IMR-90 (cell line): ENCODE measurements around the gene MYO10. TPM values are rescaled to one million over a fixed set of nuclear protein-coding genes. Genes with fewer than 3 reads are reported as not detected.

Source experiments
- ATAC-seq: fragments of 200-7000 bp; cut with Tn5 transposase; 2 replicates; pipeline ENCODE4 v1.9.1; 2020; ENCODE audit warnings: low read depth, mild to moderate bottlenecking, moderate library complexity
- BruUV-seq: library from RNA; stranded (reverse); fragments of 400-500 nt; replicated peaks from 2 replicates; lab custom pipeline; 2021; lab: Mats Ljungman, UMichigan
- CTCF ChIA-PET: fragments of 300-600 bp; formaldehyde crosslinking; extraction: SDS; loops from one replicate; lab custom pipeline; 2021; ENCODE audit warnings: antibody characterized with exemption; lab: Yijun Ruan, JAX
- POLR2A ChIA-PET: fragments of 300-600 bp; sonication (Branson Sonifier 250); formaldehyde crosslinking; loops from one replicate; lab custom pipeline; 2022; ENCODE audit warnings: antibody characterized with exemption; ENCODE audit not compliant: unreplicated experiment; lab: Charles Lee
- DNase-seq: peaks from one replicate; pipeline ENCODE4 v3.0.0; 2013
- H2AFZ ChIP-seq: replicated peaks from 2 replicates; pipeline ENCODE3; 2013; ENCODE audit warnings: low read length, mild to moderate bottlenecking; ENCODE audit not compliant: poor library complexity
- H2AK5ac ChIP-seq: 2 replicates; pipeline ENCODE4 v1.6.1; 2013; ENCODE audit warnings: low read depth, low read length, inconsistent platforms
- H2AK9ac ChIP-seq: replicated peaks from 2 replicates; pipeline ENCODE3; 2013; ENCODE audit warnings: mild to moderate bottlenecking, low read depth, low read length, moderate library complexity; ENCODE audit not compliant: poor library complexity
- H2BK120ac ChIP-seq: 2 replicates; pipeline ENCODE4 v1.6.1; 2013; ENCODE audit warnings: low read depth, low read length, inconsistent platforms
- H2BK15ac ChIP-seq: 3 replicates; pipeline ENCODE4 v1.6.1; 2013; ENCODE audit warnings: low read depth, low read length, inconsistent platforms
- H2BK20ac ChIP-seq: 2 replicates; pipeline ENCODE4 v1.6.1; 2013; ENCODE audit warnings: low read depth, mild to moderate bottlenecking, inconsistent platforms, low read length, moderate library complexity
- H2BK5ac ChIP-seq: 2 replicates; pipeline ENCODE4 v1.6.1; 2013; ENCODE audit warnings: mild to moderate bottlenecking, low read depth, low read length, inconsistent platforms; ENCODE audit not compliant: poor library complexity, severe bottlenecking
- H3K14ac ChIP-seq: replicated peaks from 2 replicates; pipeline ENCODE4 v1.6.1; 2013; ENCODE audit warnings: low read depth, low read length, inconsistent platforms
- H3K18ac ChIP-seq: 2 replicates; pipeline ENCODE4 v1.6.1; 2013; ENCODE audit warnings: low read depth, low read length, control low read depth
- H3K23ac ChIP-seq: 2 replicates; pipeline ENCODE4 v1.6.1; 2013; ENCODE audit warnings: low read depth, low read length, inconsistent platforms
- H3K27ac ChIP-seq: 2 replicates; pipeline ENCODE4 v1.5.1; 2013; ENCODE audit warnings: mild to moderate bottlenecking, control low read depth, low read length; ENCODE audit not compliant: insufficient read depth
- H3K27me3 ChIP-seq: 2 replicates; pipeline ENCODE4 v1.6.1; 2013; ENCODE audit warnings: low read length; ENCODE audit not compliant: control insufficient read depth, insufficient read depth
- H3K36me3 ChIP-seq: 2 replicates; pipeline ENCODE4 v1.6.1; 2013; ENCODE audit warnings: low read length, mixed read lengths; ENCODE audit not compliant: control insufficient read depth, insufficient read depth
- H3K4ac ChIP-seq: 2 replicates; pipeline ENCODE4 v1.6.1; 2013; ENCODE audit warnings: low read depth, low read length, inconsistent platforms
- H3K4me1 ChIP-seq: 2 replicates; pipeline ENCODE4 v1.6.1; 2013; ENCODE audit warnings: low read length, mixed read lengths; ENCODE audit not compliant: control insufficient read depth, insufficient read depth
- H3K4me2 ChIP-seq: 2 replicates; pipeline ENCODE4 v1.6.1; 2013; ENCODE audit warnings: low read depth, mild to moderate bottlenecking, control low read depth, low read length, moderate library complexity
- H3K4me3 ChIP-seq: 2 replicates; pipeline ENCODE4 v1.5.1; 2013; ENCODE audit warnings: low read depth, mild to moderate bottlenecking, control low read depth, low read length, moderate library complexity; ENCODE audit not compliant: insufficient read depth
- H3K56ac ChIP-seq: 2 replicates; pipeline ENCODE4 v1.6.1; 2013; ENCODE audit warnings: low read length, inconsistent platforms; ENCODE audit not compliant: insufficient read depth; ENCODE audit errors: extremely low read depth
- H3K79me1 ChIP-seq, 2 experiments: 2 replicates each; pipeline ENCODE4 v1.6.1; 2013; ENCODE audit warnings: low read length in 2 of 2, inconsistent platforms in 1 of 2, low read depth in 1 of 2
- H3K9ac ChIP-seq: 2 replicates; pipeline ENCODE4 v1.6.1; 2013; ENCODE audit warnings: low read depth, low read length, control low read depth
- H3K9me1 ChIP-seq: 2 replicates; pipeline ENCODE4 v1.6.1; 2013; ENCODE audit warnings: low read length, inconsistent platforms; ENCODE audit not compliant: insufficient read depth
- H3K9me3 ChIP-seq: 2 replicates; pipeline ENCODE4 v1.6.1; 2013; ENCODE audit warnings: low read length; ENCODE audit not compliant: control insufficient read depth, insufficient read depth
- H4K20me1 ChIP-seq: 2 replicates; pipeline ENCODE4 v1.6.1; 2013; ENCODE audit warnings: low read length, inconsistent platforms; ENCODE audit not compliant: insufficient read depth
- H4K5ac ChIP-seq: 2 replicates; pipeline ENCODE4 v1.6.1; 2013; ENCODE audit warnings: mild to moderate bottlenecking, low read depth, low read length, control low read depth
- H4K8ac ChIP-seq, 2 experiments: 2 replicates each; pipeline ENCODE4 v1.6.1; 2013; ENCODE audit warnings: low read depth in 2 of 2, low read length in 2 of 2, control low read depth in 1 of 2, inconsistent platforms in 1 of 2
- H4K91ac ChIP-seq: 2 replicates; pipeline ENCODE4 v1.6.1; 2013; ENCODE audit warnings: low read depth, low read length, inconsistent platforms; ENCODE audit not compliant: insufficient read depth
- CHD1 ChIP-seq: IDR thresholded peaks from 2 replicates; pipeline ENCODE4 v1.6.1; 2012; ENCODE audit warnings: low read depth, low read length, improper control_type of control experiment
- SMC3 ChIP-seq: fragments of 150-350 bp; IDR thresholded peaks from 2 replicates; pipeline ENCODE4 v1.6.1; 2016; ENCODE audit warnings: low read depth, mild to moderate bottlenecking, antibody characterized with exemption, low read length, moderate library complexity
- WGBS, 2 experiments: methylation state at CpG; one replicate each; pipeline versions ENCODE4 v1.1.5 to v1.1.7; 2013; ENCODE audit warnings: missing lambda C conversion rate in 2 of 2; ENCODE audit not compliant: insufficient read length in 1 of 2; ENCODE audit errors: extremely low coverage in 2 of 2; 5-methylcytosine and 5-hydroxymethylcytosine counted together
- dilution Hi-C: fragments of 300-500 bp; cut with HindIII; formaldehyde crosslinking; loops from one replicate; pipeline ENCODE4 v1.14.3; 2018; ENCODE audit warnings: low sequenced_read_pairs; ENCODE audit not compliant: unreplicated experiment
- in situ Hi-C: fragments of 300-500 bp; cut with MboI; formaldehyde crosslinking; loops from 3 replicates; pipeline ENCODE4 v1.14.3; 2019; ENCODE audit warnings: low sequenced_read_pairs, inconsistent platforms, mixed read lengths
- intact Hi-C: fragments of 100-400 bp; cut with micrococcal nuclease; formaldehyde crosslinking; loops from 2 replicates; pipeline ENCODE4 v1.10.0; 2022
- polyA plus RNA-seq, 3 experiments: library from polyadenylated mRNA; depleted of rRNA; stranded (reverse); fragments of >200 nt; gene quantifications; 2 replicates each; pipeline ENCODE4 v1.2.3, GENCODE V29; 2012; ENCODE audit warnings: low replicate concordance in 1 of 3
- total RNA-seq: library from RNA; depleted of rRNA; stranded (reverse); fragments of >200 nt; gene quantifications from 2 replicates; pipeline ENCODE4 v1.2.3, GENCODE V29; 2012

MYO10 gene
- total and polyA plus RNA-seq, 2 of the 4 experiments (the other 2 are of a cell fraction): 39.9 to 115 TPM

DNA sequence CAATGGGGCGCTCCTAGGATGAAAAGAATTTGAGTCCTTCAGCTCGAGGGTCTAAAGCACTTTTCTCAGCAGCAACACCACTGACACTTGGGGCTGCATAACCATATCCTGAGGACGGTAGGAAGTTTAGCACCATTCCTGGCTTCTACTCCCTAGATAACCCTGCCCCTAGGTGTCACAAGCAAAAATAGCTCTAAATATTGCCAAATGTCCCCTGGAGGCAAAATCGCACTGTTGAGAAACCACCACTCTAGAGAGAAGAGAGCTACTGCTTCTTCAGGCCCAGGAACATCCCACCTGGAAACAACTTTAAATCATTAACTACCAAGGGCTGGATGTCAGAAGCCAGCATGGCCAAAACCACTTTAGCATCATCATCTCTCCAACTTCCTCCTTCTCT lies 29.8 kb downstream of the MYO10 start:
- no peaks in the 10 kb centered on the region for H3K27me3 ChIP-seq
- 100% methylated on average over 1 of the region's 4 CpGs; no CpG with 5 or more reads in 1 of the 2 experiments for WGBS, 2 experiments
- H4K8ac ChIP-seq: no peak overlapping the region
- no peak for ATAC-seq
- no peak overlapping the region; the same call in 2 of the 3 replicates for H2BK15ac ChIP-seq
- H3K4me3 ChIP-seq: no peak overlapping the region
- H3K4me2 ChIP-seq: no peak overlapping the region
- no peak overlapping the region for H4K5ac ChIP-seq
- no peak overlapping the region for H4K91ac ChIP-seq
- no peak overlapping the region for H2AK5ac ChIP-seq
- no TSS peak for BruUV-seq
- no peak overlapping the region for H3K56ac ChIP-seq
- H3K4me1 ChIP-seq: peaks cover 29% of the 10 kb centered on the region
- no peak overlapping the region for H2BK5ac ChIP-seq
- H3K9me1 ChIP-seq: peaks cover 54% of the 10 kb centered on the region
- H3K9me3 ChIP-seq: no peaks in the 10 kb centered on the region
- in situ Hi-C loops (no loop called here), intact Hi-C loops (no loop called here), dilution Hi-C loops (no loop called here)
- H2BK120ac ChIP-seq: no peak overlapping the region
- H2AFZ ChIP-seq: no peak overlapping the region
- no peak overlapping the region for H3K18ac ChIP-seq
- peaks cover 17% of the 10 kb centered on the region for H3K36me3 ChIP-seq
- no peak overlapping the region for H3K27ac ChIP-seq
- H3K4ac ChIP-seq: no peak overlapping the region
- H3K23ac ChIP-seq: 0 out of 2 replicates have a peak overlapping the region, but pooled peaks have one; percentile 48
- TF ChIP-seq SMC3: no peak
- no peak for TF ChIP-seq CHD1
- no peak overlapping the region for H2BK20ac ChIP-seq
- CTCF ChIA-PET: no interaction called here
- H3K14ac ChIP-seq: 0 out of 2 replicates have a peak overlapping the region, but pooled peaks have one; percentile 32
- no peak overlapping the region for H2AK9ac ChIP-seq
- no peak for DNase-seq
- H3K79me1 ChIP-seq: peaks cover 0 to 78% of the 10 kb centered on the region in 2 experiments; a peak in 2 of 4 replicates
- POLR2A ChIA-PET: interaction anchor here (0.6 kb wide), 1 partner anchor 279 kb away, joined by 3 read pairs; no protein-coding TSS in a partner anchor
- H3K9ac ChIP-seq: no peak overlapping the region
- peaks cover 100% of the 10 kb centered on the region for H4K20me1 ChIP-seq
